GM21619 (cell line): Measurements from ENCODE around the gene ZBTB17.
"Not testable (repeated sequence)": the region's sequence is repeated elsewhere in the genome, so short reads cannot be mapped to it uniquely, and the experiment has no call there.

Experiments
- ATAC-seq: cut with Tn5 transposase; IDR thresholded peaks from one replicate; pipeline ENCODE4 v1.9.1; 2021; ENCODE audit not compliant: unreplicated experiment

ZBTB17 gene

DNA sequence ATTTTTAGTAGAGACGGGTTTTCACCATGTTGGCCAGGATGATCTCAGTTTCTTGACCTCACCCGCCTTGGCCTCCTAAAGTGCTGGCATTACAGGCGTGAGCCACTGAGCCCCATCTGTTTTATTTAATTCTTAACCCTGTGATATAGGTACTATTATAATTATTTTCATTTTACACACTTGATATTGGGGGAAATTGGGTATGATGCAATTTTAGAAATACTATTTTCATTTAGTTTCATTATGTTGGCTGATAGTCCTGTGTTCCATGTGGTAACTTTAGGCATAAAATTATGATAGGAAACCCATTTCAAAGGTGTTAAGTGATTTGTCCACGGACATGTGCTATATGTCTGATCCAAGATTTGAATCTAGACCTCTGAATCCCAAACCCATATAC, 67.3 kb downstream of the ZBTB17 start:
- no peak for ATAC-seq

DNA sequence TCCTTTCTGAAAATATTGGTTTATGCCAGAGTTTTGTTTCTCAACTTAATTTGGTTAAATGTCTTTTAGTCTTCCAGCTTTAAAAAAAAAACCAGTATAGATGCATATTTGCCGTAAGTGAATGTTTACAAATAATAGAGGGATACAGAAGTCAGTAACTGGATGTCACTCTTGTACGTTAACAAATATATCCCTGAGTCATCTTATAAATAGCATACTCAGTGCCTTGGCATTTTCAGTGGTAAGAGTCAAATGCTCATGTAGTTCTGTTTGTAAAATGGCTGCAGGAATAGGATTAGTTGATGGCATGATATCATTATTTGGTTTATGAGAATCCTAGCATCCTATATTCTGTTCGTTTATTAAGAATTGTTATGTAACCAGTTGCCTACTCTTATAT, 73.0 kb downstream of the ZBTB17 start:
- ATAC-seq: no peak

DNA sequence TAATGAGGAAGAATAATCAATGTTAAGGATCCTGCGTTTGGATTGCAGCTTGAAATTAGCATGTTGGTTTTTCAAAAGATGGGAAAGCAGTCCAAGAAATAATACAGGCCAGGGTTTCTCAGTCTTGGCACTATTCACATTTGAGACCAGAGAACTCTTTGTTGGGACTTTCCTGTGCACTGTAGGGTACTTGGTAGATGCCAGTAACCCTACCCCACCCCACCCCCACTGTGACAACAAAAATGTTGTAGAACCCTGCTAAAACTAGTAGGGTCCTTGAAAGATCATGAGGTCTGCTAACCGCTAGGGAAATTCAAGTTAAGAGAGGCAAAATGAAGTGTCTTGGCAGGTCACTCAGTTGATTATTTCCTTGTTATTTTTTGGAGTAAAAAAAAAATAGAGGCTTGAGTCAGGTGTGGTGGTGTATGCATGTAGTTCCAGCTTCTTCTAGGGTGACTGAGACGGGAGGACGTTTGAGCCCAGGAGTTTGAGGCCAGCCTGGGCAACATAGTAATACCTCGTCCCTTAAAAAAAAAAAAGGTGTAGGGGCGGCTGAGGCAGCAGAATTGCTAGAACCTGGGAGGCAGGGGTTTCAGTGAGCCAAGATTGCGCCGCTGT, 75.1 kb downstream of the ZBTB17 start:
- no peak for ATAC-seq

DNA sequence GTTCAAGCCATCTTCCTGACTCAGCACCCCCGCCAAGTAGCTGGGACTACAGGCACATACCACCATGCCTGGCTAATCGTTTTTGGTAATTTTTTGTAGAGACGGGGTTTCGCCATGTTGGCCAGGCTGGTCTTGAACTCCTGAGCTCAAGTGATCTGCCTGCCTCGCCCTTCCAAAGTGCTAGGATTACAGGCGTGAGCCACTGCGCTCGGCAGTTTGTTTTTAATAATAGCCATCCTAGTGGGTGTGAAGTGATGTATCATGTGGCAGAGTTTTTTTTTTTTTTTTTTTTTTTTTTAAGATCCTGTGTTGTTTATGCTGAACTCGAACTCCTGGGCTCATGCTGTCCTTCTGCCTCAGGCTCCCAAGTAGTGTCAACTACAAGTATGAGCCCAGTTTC, 76.6 kb downstream of the ZBTB17 start:
- no peak for ATAC-seq

DNA sequence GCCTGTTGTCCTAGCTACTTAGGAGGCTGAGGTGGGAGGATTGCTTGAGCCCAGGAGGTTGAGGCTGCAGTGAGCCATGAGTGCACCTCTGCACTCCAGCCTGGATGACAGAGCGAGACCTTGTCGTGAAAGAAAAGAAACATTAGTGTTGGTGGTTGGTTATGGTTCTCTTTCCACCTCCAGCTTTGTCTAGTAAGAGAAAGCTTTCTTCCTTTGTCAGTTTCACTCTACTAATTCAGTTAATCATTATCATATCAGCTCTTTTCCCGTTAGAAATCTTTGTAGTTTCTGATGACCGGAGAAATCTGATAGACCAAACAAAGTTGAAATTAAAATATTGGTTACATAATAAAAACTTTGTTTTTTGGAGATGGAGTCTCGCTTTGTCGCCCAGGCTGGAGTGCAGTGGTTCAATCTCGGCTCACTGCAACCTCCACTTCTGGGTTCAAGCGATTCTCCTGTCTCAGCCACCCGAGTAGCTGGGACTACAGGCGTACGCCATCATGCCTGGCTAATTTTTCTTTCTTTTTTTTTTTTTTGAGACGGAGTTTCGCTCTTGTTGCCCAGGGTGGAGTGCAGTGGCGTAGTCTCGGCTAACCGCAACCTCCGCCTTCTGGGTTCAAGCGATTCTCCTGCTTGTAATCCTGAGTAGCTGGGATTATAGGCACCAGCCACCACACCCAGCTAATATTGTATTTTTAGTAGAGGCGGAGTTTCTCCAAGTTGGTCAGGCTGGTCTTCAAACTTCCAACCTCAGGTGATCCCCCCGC, 78.9 kb downstream of the ZBTB17 start:
- not testable (repeated sequence) for ATAC-seq

DNA sequence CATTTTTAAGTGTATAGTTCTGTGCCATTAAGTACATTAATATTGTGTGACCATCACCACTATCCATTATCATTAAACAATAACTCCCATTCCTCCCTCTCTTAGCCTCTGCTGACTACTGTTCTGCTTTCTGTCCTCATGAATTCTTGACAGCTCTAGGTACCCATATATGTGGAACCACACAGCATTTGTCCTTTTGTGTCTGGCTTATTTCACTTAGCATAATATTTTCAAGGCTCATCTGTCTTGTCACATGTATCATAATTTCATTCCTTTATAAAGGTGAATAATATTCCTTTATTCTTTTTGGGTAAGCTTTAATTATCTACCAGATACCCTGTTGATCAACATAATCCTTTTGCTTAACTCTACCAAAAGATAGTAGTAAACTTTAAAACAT, 80.7 kb downstream of the ZBTB17 start:
- ATAC-seq: no peak

DNA sequence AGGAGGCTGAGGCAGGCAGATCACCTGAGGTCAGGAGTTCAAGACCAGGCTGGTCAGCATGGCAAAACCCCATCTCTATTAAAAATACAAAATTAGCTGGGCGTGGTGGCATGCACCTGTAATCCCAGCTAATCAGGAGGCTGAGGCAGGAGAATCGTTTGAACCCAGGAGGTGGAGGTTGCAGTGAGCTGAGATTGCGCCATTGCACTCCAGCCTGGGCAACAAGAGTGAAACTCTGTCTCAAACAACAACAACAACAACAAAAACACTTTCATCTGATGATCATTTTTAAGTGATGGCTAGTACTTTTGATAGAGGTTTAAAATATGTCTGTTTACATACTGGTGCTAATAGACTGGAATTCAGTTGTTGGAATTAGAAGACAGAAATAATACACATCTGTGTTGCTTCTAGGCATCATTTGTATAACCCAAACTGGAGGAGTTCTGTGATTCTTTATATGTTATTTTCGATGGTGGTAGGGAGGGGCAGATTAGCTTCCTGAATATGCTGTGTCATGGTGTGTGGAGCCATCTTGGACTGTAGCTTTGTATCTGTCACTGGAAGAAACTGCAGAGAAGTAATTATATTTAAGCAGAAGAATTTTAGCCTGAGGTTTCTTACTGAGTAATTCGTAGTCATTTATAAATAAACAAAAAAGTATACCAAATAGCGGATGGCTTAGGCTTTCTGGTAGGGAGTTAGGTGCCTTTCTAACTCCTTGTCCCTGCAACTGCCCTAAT, 82.9 kb downstream of the ZBTB17 start:
- ATAC-seq: not testable (repeated sequence)
